HG02938 (cell line): Measurements from ENCODE around the gene ACSM2A.
"Not testable (repeated sequence)": the region's sequence is repeated elsewhere in the genome, so short reads cannot be mapped to it uniquely, and the experiment has no call there.

Source experiments
- ATAC-seq: cut with Tn5 transposase; IDR thresholded peaks from one replicate; pipeline ENCODE4 v1.9.1; 2021; ENCODE audit warnings: mild to moderate bottlenecking, moderate library complexity; ENCODE audit not compliant: unreplicated experiment

The ACSM2A gene

DNA sequence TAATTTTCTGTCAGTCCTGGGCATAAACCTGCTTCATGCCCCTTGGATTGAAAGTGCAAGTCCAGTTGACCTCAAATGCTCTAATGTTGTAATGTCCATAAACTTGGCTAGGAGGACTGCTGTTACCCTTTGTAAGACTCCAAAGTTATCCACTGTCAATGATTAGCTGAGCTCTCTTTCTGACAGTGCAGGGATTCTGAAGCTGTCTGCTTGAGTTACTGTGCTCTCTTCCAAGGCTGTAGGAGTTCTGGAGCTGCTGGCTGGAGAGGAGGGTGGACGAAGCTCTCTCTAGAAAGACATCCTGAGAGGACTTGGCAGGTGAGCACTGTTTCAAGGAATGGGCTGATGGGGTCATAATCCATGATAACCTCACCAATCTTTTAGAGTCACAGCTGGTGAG lies at the start of gene ACSM2A:
Gene ACSM2A (plus strand): TSS at position 158 of the 400 bp plus-strand sequence. CDS start 8,594 bp downstream, outside the sequence.
- not testable (repeated sequence) for ATAC-seq

- ATAC-seq, result no peak
Measured at GRCh38 chr16:20402651-20403050, 48.7 kb upstream of the ACSM2A start.

GRCh38 chr16:20404637-20405036 lies 46.7 kb upstream of the ACSM2A start, which contains the start of gene PDILT:
Gene PDILT, minus strand, starts transcription at chr16:20404737. Its CDS starts 5,437 bp downstream, at chr16:20399300.
- ATAC-seq, result no peak

DNA sequence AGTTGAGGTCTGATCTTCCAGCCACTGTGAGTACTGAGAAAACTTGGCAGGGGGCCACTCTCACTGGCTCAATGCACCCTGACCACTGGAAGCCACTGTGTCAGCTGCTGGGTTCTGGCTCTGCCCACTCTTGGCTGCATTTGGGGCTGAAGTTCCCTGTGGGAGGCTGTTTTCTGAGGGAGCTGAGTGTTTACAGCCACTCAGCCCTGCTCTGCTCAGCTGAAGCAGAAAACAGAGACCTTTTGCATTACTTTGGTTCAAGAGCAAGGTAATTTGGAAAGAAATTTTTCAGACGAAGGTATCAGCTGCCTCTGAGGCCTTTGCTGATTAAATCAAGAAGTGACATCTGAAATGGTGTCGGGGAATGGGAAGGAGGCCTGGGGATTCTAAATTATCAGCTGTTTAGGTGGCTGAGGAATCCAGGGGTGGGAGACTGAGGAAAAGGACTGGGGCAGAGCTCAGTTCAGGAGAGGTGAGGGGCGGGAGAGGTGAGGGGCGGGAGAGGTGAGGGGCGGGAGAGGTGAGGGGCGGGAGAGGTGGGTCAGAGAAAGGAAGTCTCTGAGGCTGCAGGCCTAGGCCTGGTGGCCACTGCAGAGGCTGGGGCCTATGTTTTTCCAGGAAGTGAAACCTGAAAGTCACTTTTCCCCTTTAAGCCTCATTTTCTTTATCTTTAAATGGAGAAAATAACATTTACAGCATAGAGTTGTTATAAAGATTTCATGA lies 41.8 kb upstream of the ACSM2A start, which contains the start of gene ACSM5:
Gene ACSM5 (plus strand): TSS at position 137 of the 723 bp plus-strand sequence. CDS start 1,951 bp downstream, outside the sequence.
- ATAC-seq, result peak; percentile 37

- ATAC-seq, result peak; percentile 79
Measured at GRCh38 chr16:20410121-20410723, 41.1 kb upstream of the ACSM2A start.

GRCh38 chr16:20411055-20411454 lies 40.3 kb upstream of the ACSM2A start:
- no peak for ATAC-seq

DNA sequence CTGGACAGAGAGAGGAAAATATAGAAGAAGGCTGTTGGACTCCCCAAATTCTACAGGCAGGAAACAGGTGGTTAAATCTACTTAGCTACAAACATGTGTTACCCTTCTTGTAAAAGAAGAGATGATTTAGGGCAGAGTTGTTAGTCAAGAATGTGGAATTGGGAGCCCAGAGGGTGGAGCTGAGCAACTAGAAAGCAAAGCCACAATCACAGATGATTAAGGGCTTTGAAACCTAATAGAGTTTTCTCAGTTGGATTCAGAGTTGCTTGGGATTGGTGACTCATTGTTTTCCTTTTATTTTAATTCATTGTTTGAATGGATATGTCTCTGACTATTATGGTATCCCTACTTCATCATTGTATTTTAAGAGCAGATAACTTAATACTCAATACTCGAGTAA lies 35.8 kb upstream of the ACSM2A start:
- ATAC-seq, result no peak

DNA sequence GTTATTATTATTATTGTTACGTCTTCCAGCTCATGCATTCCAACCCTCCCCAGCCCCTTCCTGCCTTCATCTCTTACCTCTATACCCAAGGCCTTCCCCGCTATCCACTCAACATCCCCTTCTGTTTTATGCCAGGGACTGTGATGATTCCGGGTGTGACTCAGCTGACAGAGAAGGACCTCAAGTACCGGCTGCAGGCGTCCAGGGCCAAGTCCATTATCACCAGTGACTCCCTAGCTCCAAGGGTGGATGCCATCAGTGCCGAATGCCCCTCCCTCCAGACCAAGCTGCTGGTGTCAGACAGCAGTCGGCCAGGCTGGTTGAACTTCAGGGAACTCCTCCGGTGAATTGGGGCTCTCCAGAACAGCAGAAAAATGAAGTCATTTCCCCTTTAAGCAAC lies 32.2 kb upstream of the ACSM2A start:
- not testable (repeated sequence) for ATAC-seq

DNA sequence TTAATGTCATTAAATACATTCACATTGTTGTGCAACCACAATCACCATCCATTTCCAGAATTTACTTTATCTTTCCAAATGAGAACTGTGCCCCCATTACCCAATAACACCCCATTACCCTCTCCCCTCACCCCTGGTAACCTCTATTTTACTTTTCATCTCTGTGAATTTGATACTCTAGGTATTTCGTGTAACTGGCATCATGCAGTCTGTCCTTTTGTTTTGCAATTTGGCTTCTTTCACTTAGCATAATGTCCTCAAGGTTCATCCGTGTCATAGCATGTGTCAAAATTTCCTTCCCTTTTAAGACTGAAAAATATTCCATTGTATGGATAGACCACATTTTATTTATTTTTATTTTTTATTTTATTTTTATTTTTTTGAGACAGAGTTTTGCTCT lies 29.6 kb upstream of the ACSM2A start:
- not testable (repeated sequence) for ATAC-seq

DNA sequence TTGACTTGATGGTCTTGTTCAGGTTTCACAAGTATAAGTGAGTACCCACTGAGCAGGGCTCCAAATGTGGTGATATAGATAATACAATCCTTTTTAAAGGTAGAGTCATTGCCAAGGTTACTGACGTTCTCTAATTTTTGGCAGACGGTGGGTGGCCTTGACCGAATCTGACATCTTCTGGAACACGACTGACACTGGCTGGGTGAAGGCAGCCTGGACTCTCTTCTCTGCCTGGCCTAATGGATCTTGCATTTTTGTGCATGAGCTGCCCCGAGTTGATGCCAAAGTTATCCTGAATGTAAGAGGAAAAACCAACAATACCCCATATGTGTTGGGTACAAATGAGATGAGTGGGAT lies 27.6 kb upstream of the ACSM2A start:
- ATAC-seq, result not testable (repeated sequence)

DNA sequence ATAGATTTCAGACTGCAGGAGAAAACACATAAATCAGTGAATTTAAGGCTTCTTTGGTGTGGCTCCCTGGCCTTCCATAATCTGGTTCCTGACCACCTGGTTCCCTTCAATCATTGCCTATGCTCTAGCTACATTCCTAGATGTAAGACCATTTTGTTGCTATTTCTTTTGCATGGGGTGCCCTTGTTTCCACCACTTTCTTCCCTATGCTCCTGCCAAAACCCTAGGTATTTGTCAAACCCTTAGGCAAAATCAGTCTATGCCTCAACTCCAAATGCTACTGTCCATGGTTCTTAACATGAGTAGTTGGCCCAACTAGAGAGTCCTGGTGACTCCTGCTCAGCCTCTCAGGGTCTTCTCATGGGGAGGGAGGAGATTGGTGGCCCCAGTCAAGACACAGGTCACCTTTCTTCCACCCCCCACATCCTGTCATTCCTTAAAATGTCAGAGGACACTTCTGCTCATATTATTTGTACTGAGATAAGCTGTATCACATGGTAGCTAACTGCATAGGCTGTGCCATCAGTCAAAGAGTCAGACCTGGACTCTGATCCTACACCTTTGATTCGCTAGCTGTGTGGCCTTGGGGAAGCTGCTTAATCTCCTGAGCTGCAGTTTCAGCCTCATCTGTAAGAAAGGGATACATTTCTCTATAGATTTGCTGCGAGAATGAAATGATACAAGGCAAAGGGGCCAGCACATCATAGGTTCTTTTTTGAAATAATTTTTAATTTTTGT lies 27.0 kb upstream of the ACSM2A start:
- ATAC-seq, result no peak

DNA sequence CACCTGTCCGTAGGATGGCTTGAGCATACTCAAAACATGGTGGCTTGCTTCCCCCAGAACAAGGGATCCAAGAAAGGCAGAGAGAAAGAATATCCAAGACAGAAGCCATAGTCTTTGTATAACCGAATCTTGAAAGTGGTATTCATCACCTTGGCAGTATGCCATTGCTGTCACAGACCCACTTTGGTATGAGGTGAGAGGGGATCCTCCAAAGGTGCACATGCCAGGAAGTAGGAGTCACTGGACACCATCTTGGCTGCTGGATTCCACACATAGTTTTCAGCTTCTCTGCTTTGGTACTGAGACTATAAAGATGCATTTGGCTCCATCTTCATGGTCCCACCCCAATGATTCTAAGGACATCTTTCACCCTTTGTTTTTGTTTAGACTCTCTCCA lies 23.9 kb upstream of the ACSM2A start:
- ATAC-seq, result not testable (repeated sequence)

DNA sequence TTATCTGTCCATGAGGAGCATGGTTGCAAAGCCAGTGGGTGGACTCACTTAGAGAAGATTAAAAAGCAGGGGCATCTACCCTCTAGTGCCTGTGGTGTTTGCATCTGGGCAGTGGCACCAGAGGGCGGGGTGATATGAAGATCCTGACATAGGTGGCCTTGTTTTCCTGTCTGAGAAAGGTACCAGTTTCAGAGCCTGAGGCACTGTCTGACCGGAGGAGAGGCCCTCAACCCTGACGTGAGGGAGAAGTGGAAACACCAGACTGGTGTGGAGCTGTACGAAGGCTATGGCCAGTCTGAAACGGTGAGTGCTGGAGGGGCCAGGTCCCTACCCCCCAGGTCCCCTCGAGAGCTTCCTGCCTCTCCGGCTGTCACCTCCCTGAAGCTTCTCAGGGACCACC lies 21.8 kb upstream of the ACSM2A start:
- ATAC-seq, result not testable (repeated sequence)

GRCh38 chr16:20430480-20430879 lies 20.8 kb upstream of the ACSM2A start:
- not testable (repeated sequence) for ATAC-seq

DNA sequence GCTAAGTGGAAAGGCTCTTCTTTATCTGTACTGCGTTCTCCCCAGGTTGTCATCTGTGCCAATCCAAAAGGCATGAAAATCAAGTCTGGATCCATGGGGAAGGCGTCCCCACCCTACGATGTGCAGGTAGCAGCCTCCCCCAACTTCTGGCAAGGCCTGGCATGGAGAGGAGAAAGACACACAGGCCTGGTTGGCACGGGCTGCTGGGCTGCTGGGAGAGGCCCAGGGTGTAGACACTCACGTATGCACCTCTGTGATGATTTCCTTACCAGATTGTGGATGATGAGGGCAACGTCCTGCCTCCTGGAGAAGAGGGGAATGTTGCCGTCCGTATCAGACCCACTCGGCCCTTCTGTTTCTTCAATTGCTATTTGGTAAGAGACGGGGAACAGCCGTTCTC lies 20.4 kb upstream of the ACSM2A start:
- no peak for ATAC-seq

DNA sequence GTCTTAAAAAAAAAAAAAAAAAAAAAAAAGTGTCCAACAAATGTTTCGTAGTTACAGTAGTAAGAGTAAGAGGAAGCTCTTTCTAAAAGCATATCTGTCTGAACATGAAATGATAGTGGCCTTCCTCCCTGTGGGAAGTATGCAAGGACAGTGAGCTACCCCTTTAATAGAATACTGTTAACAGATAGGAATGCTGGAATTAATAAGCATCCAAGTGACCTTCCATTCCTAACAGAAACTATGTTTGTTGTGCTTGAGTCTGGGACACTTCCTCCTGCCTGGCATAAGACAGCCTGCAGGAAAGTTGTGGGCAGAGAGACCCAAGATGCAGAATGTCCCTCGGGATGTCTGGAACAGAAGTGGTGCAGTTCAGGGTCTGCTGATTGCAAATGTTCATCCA lies 12.4 kb upstream of the ACSM2A start:
- not testable (repeated sequence) for ATAC-seq

DNA sequence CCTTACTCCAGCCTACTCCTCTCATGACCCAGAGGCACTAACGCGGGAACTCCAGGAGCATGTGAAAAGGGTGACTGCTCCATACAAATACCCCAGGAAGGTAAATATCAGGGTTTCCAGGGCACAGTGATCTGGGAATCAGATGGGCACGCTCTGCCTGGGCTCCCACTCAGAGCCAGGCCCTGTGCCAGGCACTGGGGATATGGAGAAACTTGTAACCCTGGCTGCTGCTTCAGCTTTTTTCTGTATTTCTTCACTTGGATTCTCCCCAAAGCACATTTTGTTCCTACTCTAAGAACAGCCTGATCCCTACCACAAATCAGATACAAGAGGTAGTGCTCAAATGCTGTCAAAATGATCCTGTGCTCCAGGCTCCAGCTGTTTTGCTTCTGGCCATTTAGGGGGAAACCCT lies 11.5 kb upstream of the ACSM2A start:
- not testable (repeated sequence) for ATAC-seq

DNA sequence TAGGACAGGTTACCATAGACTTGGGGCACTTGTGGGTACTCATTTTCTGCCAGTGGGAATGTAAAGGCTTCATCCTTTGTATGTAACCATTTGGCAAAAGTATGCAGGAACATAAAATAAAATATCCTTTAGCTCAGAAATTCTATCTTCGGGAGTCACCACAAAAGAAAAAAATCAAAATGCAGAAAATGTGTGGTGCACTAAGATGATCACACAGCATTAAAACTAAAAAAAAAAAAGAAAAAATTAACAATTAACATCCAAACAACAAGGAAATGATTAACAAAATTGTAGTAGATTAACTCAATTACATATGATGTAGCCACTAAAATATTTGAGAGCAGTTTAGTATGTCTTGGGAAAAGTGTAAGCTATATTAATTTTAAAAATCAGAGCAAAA lies 10.6 kb upstream of the ACSM2A start:
- not testable (repeated sequence) for ATAC-seq

GRCh38 chr16:20441191-20441590 lies 10.1 kb upstream of the ACSM2A start:
- no peak for ATAC-seq

DNA sequence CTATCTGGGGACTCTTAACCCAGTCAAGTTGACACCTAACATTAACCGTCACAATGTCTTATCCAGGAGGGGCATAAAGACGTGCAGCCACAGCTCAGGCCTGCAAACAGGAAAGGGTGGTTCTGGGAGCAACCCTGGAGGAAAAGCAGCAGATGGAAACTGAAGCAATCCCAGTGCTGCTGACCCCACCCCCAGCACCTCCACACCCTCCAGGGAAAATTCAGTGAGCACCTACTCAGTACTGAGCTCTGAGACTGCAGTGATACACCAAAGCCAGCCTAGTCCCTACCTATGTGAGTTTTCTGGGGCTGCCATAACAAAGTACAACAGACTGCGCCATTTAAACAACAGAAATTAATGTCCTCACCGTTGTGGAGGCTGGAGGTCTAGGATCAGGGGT lies 9.5 kb upstream of the ACSM2A start:
- not testable (repeated sequence) for ATAC-seq

GRCh38 chr16:20446652-20447393 lies 4.5 kb upstream of the ACSM2A start:
- not testable (repeated sequence) for ATAC-seq
